DND-41 (cell line): Measurements from ENCODE around the gene RAD21L1.
A peak's percentile ranks its signal among the peaks of the same experiment; 100 is the strongest.

ENCODE experiments used
- ATAC-seq: fragments of 200-7000 bp; cut with Tn5 transposase; 3 replicates; pipeline ENCODE4 v1.9.1; 2021; ENCODE audit warnings: low read depth; ENCODE audit not compliant: insufficient read depth
- DNase-seq: peaks from one replicate; pipeline ENCODE4 v3.0.0-alpha.2; 2020
- H2AFZ ChIP-seq: 2 replicates; pipeline ENCODE4 v1.6.0; 2012; ENCODE audit warnings: low read depth, low read length
- H3K27ac ChIP-seq: 2 replicates; pipeline ENCODE4 v1.5.1; 2012; ENCODE audit warnings: low read length, inconsistent platforms
- H3K27me3 ChIP-seq: fragments of 200-600 bp; sonication (generic); 2 replicates; pipeline ENCODE4 v1.6.0; 2012; ENCODE audit warnings: low read length, mild to moderate bottlenecking, inconsistent platforms; ENCODE audit not compliant: insufficient read depth, poor library complexity
- H3K36me3 ChIP-seq: 2 replicates; pipeline ENCODE4 v1.5.1; 2012; ENCODE audit warnings: low read length, inconsistent platforms; ENCODE audit not compliant: insufficient read depth
- H3K4me1 ChIP-seq: 2 replicates; pipeline ENCODE4 v1.5.1; 2012; ENCODE audit warnings: mild to moderate bottlenecking, low read length; ENCODE audit not compliant: insufficient read depth
- H3K4me2 ChIP-seq: 2 replicates; pipeline ENCODE4 v1.6.0; 2012; ENCODE audit warnings: mild to moderate bottlenecking, moderate library complexity, low read length, inconsistent platforms; ENCODE audit not compliant: insufficient read depth
- H3K4me3 ChIP-seq, 2 experiments: fragments of 200-600 bp in 1 of 2; shearing (Covaris generic) in 1 of 2; 2 replicates each; pipeline ENCODE4 v1.5.1; 2012 to 2016; ENCODE audit warnings: inconsistent platforms in 2 of 2, low read length in 2 of 2, mild to moderate bottlenecking in 2 of 2, low read depth in 1 of 2, moderate library complexity in 1 of 2
- H3K79me2 ChIP-seq: 2 replicates; pipeline ENCODE4 v1.6.0; 2012; ENCODE audit warnings: low read length, inconsistent platforms; ENCODE audit not compliant: insufficient read depth
- H3K9ac ChIP-seq: 2 replicates; pipeline ENCODE4 v1.6.0; 2012; ENCODE audit warnings: low read depth, mild to moderate bottlenecking, inconsistent platforms, low read length, moderate library complexity
- H3K9me3 ChIP-seq: 2 replicates; pipeline ENCODE4 v1.5.1; 2012; ENCODE audit warnings: low read length, moderate library complexity, mild to moderate bottlenecking, inconsistent platforms; ENCODE audit not compliant: insufficient read depth, severe bottlenecking
- H4K20me1 ChIP-seq: 2 replicates; pipeline ENCODE4 v1.6.0; 2012; ENCODE audit warnings: low read length; ENCODE audit not compliant: insufficient read depth
- EZH2 ChIP-seq: IDR thresholded peaks from 3 replicates; pipeline ENCODE4 v1.6.1; 2012; ENCODE audit warnings: borderline replicate concordance, low read depth, mild to moderate bottlenecking, moderate library complexity, low read length, inconsistent platforms; ENCODE audit not compliant: severe bottlenecking
- TF ChIP-seq, protein P1 (sequence below): IDR thresholded peaks from 2 replicates; pipeline ENCODE4 v1.5.1; 2012; ENCODE audit warnings: borderline replicate concordance, low read length, moderate library complexity, mild to moderate bottlenecking; ENCODE audit not compliant: poor library complexity, severe bottlenecking; ENCODE audit errors: extremely low read depth

Gene RAD21L1

DNA sequence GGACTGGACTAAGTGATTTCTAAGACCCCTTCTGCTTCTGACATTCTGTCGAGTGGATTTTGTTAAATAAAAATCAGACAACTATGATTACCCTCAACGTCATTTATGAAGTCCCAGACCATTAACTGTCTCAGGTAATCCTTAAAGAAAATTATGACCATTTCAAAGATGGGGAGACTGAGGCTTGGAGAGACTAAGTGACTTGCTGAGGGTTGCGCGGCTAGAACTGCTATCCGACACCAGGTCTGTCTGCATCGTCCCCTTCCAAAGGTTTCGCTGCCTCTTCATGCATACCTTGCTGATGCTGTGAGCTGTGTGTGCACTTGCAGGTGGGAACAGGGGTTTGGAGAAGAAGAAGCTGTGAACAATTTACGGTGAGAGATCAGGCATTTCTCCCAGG, 43.4 kb downstream of the RAD21L1 start:
- H3K27ac ChIP-seq = no peak overlapping the region
- H3K4me1 ChIP-seq = peaks cover 19% of the 10 kb centered on the region
- no peak overlapping the region for H2AFZ ChIP-seq
- no peak for DNase-seq
- no peaks in the 10 kb centered on the region for H3K9me3 ChIP-seq
- H4K20me1 ChIP-seq = 0 out of 2 replicates have a peak, but pooled peaks cover 10% of the 10 kb centered on the region
- no peaks in the 10 kb centered on the region for H3K79me2 ChIP-seq
- ATAC-seq = no peak
- no peak for TF ChIP-seq EZH2
- TF ChIP-seq, protein P1, sequence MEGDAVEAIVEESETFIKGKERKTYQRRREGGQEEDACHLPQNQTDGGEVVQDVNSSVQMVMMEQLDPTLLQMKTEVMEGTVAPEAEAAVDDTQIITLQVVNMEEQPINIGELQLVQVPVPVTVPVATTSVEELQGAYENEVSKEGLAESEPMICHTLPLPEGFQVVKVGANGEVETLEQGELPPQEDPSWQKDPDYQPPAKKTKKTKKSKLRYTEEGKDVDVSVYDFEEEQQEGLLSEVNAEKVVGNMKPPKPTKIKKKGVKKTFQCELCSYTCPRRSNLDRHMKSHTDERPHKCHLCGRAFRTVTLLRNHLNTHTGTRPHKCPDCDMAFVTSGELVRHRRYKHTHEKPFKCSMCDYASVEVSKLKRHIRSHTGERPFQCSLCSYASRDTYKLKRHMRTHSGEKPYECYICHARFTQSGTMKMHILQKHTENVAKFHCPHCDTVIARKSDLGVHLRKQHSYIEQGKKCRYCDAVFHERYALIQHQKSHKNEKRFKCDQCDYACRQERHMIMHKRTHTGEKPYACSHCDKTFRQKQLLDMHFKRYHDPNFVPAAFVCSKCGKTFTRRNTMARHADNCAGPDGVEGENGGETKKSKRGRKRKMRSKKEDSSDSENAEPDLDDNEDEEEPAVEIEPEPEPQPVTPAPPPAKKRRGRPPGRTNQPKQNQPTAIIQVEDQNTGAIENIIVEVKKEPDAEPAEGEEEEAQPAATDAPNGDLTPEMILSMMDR = no peak
- H3K4me2 ChIP-seq = no peak overlapping the region
- peaks cover 60% of the 10 kb centered on the region for H3K27me3 ChIP-seq
- H3K36me3 ChIP-seq = no peaks in the 10 kb centered on the region
- H3K9ac ChIP-seq = no peak overlapping the region
- no peak overlapping the region for H3K4me3 ChIP-seq

DNA sequence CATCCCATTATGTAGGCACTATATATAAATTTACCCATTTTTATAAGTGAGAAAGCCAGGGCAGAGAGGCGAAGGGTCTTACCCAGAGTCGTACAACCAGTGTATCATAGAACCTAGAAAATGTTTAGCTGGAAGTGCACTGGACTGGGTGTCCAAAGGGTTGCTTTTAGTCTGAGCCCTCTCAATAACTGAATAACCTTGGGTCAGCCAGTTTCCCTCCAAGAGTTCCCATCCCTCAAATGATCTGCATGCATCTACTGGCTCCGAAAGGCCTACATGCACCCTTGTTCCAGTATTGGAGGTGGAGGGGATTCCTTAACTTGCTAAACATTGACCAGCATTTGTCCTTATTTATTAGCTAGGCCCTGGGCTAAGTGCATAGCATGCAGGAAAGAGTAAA, 44.0 kb downstream of the RAD21L1 start:
- Histone ChIP-seq H3K27ac (no peak overlapping the region), H3K36me3 (no peaks in the 10 kb centered on the region), H3K4me1 (peaks cover 19% of the 10 kb centered on the region), H3K4me2 (no peak overlapping the region), H3K9me3 (no peaks in the 10 kb centered on the region), H2AFZ (no peak overlapping the region), H3K9ac (no peak overlapping the region), H4K20me1 (0 out of 2 replicates have a peak, but pooled peaks cover 10% of the 10 kb centered on the region), H3K27me3 (peaks cover 54% of the 10 kb centered on the region), H3K79me2 (no peaks in the 10 kb centered on the region), H3K4me3 (no peak overlapping the region)
- no peak for ATAC-seq
- no peak for DNase-seq
- no peak for TF ChIP-seq EZH2
- TF ChIP-seq, protein P1 = no peak

DNA sequence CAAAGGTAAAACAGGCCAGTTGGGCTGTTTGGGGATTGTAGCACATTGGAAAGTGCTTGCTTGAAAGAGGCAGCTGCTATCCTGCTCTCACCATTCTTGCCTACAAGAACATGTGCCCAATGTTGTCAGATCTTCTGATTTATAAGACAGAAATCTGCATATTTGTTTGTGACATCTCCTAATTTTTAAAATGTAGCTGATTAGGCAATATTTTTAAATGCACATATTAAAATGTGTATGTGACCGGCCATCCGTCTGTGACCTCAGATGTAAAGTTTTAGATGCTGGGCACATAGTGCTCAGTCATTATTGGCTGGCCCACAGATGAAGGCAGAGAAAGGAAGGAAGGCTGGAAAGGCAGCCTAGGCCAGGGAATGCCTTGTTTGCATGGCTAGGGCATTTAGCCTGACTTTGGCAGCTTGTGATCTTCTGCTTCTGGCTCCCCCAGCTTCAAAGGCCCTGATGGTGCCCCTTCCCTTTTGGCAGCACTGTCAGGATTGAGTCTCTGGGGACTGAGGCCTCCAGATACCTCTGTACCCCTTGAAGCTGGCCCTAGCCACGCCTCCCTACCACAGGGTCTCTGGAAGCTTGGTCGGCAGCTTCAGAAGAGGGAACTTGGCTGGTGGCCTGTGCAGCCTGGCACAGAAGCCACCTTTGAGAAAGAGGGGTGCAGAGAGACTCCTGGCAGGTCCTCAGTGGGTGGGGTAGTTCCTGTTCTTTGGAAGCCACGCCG, 46.7 kb downstream of the RAD21L1 start:
- Histone ChIP-seq H3K27ac (no peak overlapping the region), H3K9ac (no peak overlapping the region), H3K4me1 (no peaks in the 10 kb centered on the region), H3K4me3 (no peak overlapping the region), H4K20me1 (peaks cover 6% of the 10 kb centered on the region; the same call in 1 of the 2 replicates), H2AFZ (no peak overlapping the region), H3K9me3 (no peaks in the 10 kb centered on the region), H3K27me3 (peaks cover 27% of the 10 kb centered on the region), H3K36me3 (no peaks in the 10 kb centered on the region), H3K4me2 (no peak overlapping the region), H3K79me2 (no peaks in the 10 kb centered on the region)
- ATAC-seq = peak; percentile 35; the same call in 2 of the 3 replicates
- TF ChIP-seq EZH2 = no peak
- TF ChIP-seq, protein P1 = no peak
- DNase-seq = peak; percentile 19
